Naive thymus-derived CD4-positive, alpha-beta T cell (primary cell): ENCODE results near the gene CELF2. TPM values are rescaled to one million over a fixed set of nuclear protein-coding genes. Genes with fewer than 3 reads are reported as not detected.

ENCODE experiments used
- ATAC-seq: fragments of 150-1000 bp; cut with Tn5 transposase; 2 replicates; pipeline ENCODE4 v1.10.0; 2021; ENCODE audit warnings: mild to moderate bottlenecking, moderate library complexity
- CTCF ChIA-PET: fragments of 350-600 bp; sonication (Branson Sonifier 250); formaldehyde crosslinking; loops from one replicate; lab custom pipeline; 2021; ENCODE audit warnings: antibody characterized with exemption; lab: Charles Lee
- POLR2A ChIA-PET: fragments of 350-600 bp; sonication (Branson Sonifier 250); formaldehyde crosslinking; loops from one replicate; lab custom pipeline; 2021; ENCODE audit warnings: antibody characterized with exemption, inconsistent platforms; lab: Charles Lee
- DNase-seq, 9 donors: peaks; one replicate each; pipeline versions ENCODE4 v3.0.0 to v3.0.0-alpha.2; 2020 to 2022; ENCODE audit warnings: mixed read lengths in 1 of 9
- H3K27ac ChIP-seq: one replicate; pipeline ENCODE4 v1.7.0; 2013; ENCODE audit warnings: mild to moderate bottlenecking, low read depth, low read length, moderate library complexity
- H3K27me3 ChIP-seq, 2 donors: one replicate each; pipeline ENCODE4 v1.7.0; 2013; ENCODE audit warnings: low read length in 2 of 2, mild to moderate bottlenecking in 2 of 2, moderate library complexity in 2 of 2; ENCODE audit not compliant: control insufficient read depth in 2 of 2, insufficient read depth in 2 of 2
- H3K36me3 ChIP-seq, 3 experiments: 1 replicate in 2 of 3; 2 replicates in 1 of 3; pipeline ENCODE4 v1.7.0; 2013; ENCODE audit warnings: low read length in 3 of 3, mild to moderate bottlenecking in 3 of 3, moderate library complexity in 1 of 3; ENCODE audit not compliant: insufficient read depth in 3 of 3, control insufficient read depth in 2 of 3
- H3K4me1 ChIP-seq, 2 donors: one replicate each; pipeline ENCODE4 v1.7.0; 2013; ENCODE audit warnings: low read length in 2 of 2, mild to moderate bottlenecking in 2 of 2, moderate library complexity in 1 of 2; ENCODE audit not compliant: control insufficient read depth in 2 of 2, insufficient read depth in 2 of 2
- H3K4me3 ChIP-seq: 2 replicates; pipeline ENCODE4 v1.7.0; 2013; ENCODE audit warnings: mild to moderate bottlenecking, low read length
- H3K9me3 ChIP-seq, 3 experiments: 1 replicate in 2 of 3; 2 replicates in 1 of 3; pipeline ENCODE4 v1.7.0; 2013; ENCODE audit warnings: low read length in 3 of 3; ENCODE audit not compliant: control insufficient read depth in 2 of 3
- H3K27ac Mint-ChIP-seq, 9 donors: one replicate each; pipeline ENCODE4 v1.8.0; 2020 to 2022; ENCODE audit warnings: mixed read lengths in 9 of 9, mild to moderate bottlenecking in 8 of 9, moderate library complexity in 5 of 9, inconsistent platforms in 2 of 9
- H3K27me3 Mint-ChIP-seq, 5 donors: one replicate each; pipeline ENCODE4 v1.8.0; 2021 to 2022; ENCODE audit warnings: mixed read lengths in 5 of 5, mild to moderate bottlenecking in 1 of 5
- H3K36me3 Mint-ChIP-seq, 5 donors: one replicate each; pipeline ENCODE4 v1.8.0; 2020 to 2022; ENCODE audit warnings: mixed read lengths in 5 of 5, mild to moderate bottlenecking in 3 of 5, inconsistent platforms in 1 of 5
- H3K4me1 Mint-ChIP-seq, 7 donors: one replicate each; pipeline ENCODE4 v1.8.0; 2020 to 2022; ENCODE audit warnings: mixed read lengths in 7 of 7, mild to moderate bottlenecking in 3 of 7, inconsistent platforms in 1 of 7
- H3K4me3 Mint-ChIP-seq, 10 donors: one replicate each; pipeline ENCODE4 v1.8.0; 2020 to 2022; ENCODE audit warnings: mild to moderate bottlenecking in 10 of 10, mixed read lengths in 10 of 10, moderate library complexity in 6 of 10, inconsistent platforms in 2 of 10
- H3K9me3 Mint-ChIP-seq, 11 donors: one replicate each; pipeline ENCODE4 v1.8.0; 2020 to 2022; ENCODE audit warnings: mixed read lengths in 11 of 11, mild to moderate bottlenecking in 4 of 11, inconsistent platforms in 1 of 11, moderate library complexity in 1 of 11
- intact Hi-C, 2 donors: fragments of 100-400 bp; cut with micrococcal nuclease; formaldehyde crosslinking; loops; one replicate each; pipeline ENCODE4 v1.15.1; 2023
- polyA plus RNA-seq, 2 donors: library from polyadenylated mRNA; unstranded; fragments of 300-500 nt; fragmentation: Illumina TruSeq; gene quantifications; one replicate each; pipeline ENCODE4 v1.2.3, GENCODE V29; 2021
- total RNA-seq, 6 experiments: library from RNA in 5 of 6; stranded (reverse) in 5 of 6; gene quantifications; 1 replicate in 5 of 6; 2 replicates in 1 of 6; pipeline ENCODE4 v1.2.3 and lab custom pipeline; 2021 to 2026

CELF2 gene
- total and polyA plus RNA-seq, 7 experiments from 2014 or later, result 135 to 207 (median 178) TPM

GRCh38 chr10:11068861-11069633, 51.4 kb downstream of the CELF2 start:
- ATAC-seq (no peak), DNase-seq (no peak)
- Mint-ChIP-seq H3K4me3 (no peak overlapping the region), H3K27ac (no peak overlapping the region), H3K4me1 (no peaks in the 10 kb centered on the region), H3K36me3 (no peaks in the 10 kb centered on the region), H3K27me3 (peaks cover 0 to 39% (median 0%) of the 10 kb centered on the region in 5 donors), H3K9me3 (no peaks in the 10 kb centered on the region)
- no peaks in the 10 kb centered on the region for H3K36me3 ChIP-seq
- no peak overlapping the region for H3K4me3 ChIP-seq
- no peak overlapping the region for H3K27ac ChIP-seq
- CTCF ChIA-PET, result interaction anchor here (0.7 kb wide), 1 partner anchor 18 kb away, joined by 4 read pairs; no protein-coding TSS in a partner anchor
- intact Hi-C loops, result no loop called here
- H3K9me3 ChIP-seq, result no peaks in the 10 kb centered on the region
- H3K4me1 ChIP-seq, result no peaks in the 10 kb centered on the region
- POLR2A ChIA-PET, result no interaction called here
- H3K27me3 ChIP-seq, result no peaks in the 10 kb centered on the region

GRCh38 chr10:11073410-11073809, 55.7 kb downstream of the CELF2 start:
- Histone ChIP-seq H3K36me3 (no peaks in the 10 kb centered on the region), H3K27me3 (no peaks in the 10 kb centered on the region), H3K27ac (no peak overlapping the region), H3K4me3 (no peak overlapping the region), H3K9me3 (no peaks in the 10 kb centered on the region), H3K4me1 (no peaks in the 10 kb centered on the region)
- no peak for DNase-seq
- peaks cover 0 to 2% (median 0%) of the 10 kb centered on the region in 7 donors for H3K4me1 Mint-ChIP-seq
- no peak for ATAC-seq
- ChIA-PET POLR2A (no interaction called here), CTCF (no interaction called here)
- peaks cover 0 to 53% (median 0%) of the 10 kb centered on the region in 5 donors for H3K27me3 Mint-ChIP-seq
- H3K9me3 Mint-ChIP-seq, result no peaks in the 10 kb centered on the region
- no peaks in the 10 kb centered on the region for H3K36me3 Mint-ChIP-seq
- peak overlapping the region in 1 of 9 donors; percentile 31 for H3K27ac Mint-ChIP-seq
- intact Hi-C loops, result no loop called here
- no peak overlapping the region for H3K4me3 Mint-ChIP-seq

GRCh38 chr10:11074536-11075267, 57.0 kb downstream of the CELF2 start:
- no peaks in the 10 kb centered on the region for H3K9me3 ChIP-seq
- no peak overlapping the region for H3K27ac ChIP-seq
- H3K36me3 Mint-ChIP-seq, result no peaks in the 10 kb centered on the region
- H3K27ac Mint-ChIP-seq, result peak overlapping the region in 1 of 9 donors; percentile 79
- H3K9me3 Mint-ChIP-seq, result peaks cover 0 to 1% (median 0%) of the 10 kb centered on the region in 11 donors
- H3K4me1 ChIP-seq, result no peaks in the 10 kb centered on the region
- H3K27me3 Mint-ChIP-seq, result peaks cover 0 to 51% (median 0%) of the 10 kb centered on the region in 5 donors
- H3K36me3 ChIP-seq, result no peaks in the 10 kb centered on the region
- POLR2A ChIA-PET, result interaction anchor here (0.6 kb wide), 1 partner anchor 178 kb away, joined by 3 read pairs; no protein-coding TSS in a partner anchor
- H3K4me1 Mint-ChIP-seq, result peaks cover 0 to 2% (median 0%) of the 10 kb centered on the region in 7 donors
- intact Hi-C loops, result no loop called here
- H3K27me3 ChIP-seq, result no peaks in the 10 kb centered on the region
- DNase-seq, result no peak
- H3K4me3 ChIP-seq, result no peak overlapping the region
- CTCF ChIA-PET, result no interaction called here
- no peak for ATAC-seq
- no peak overlapping the region for H3K4me3 Mint-ChIP-seq

- Histone ChIP-seq H3K4me3 (no peak overlapping the region), H3K9me3 (no peaks in the 10 kb centered on the region), H3K4me1 (no peaks in the 10 kb centered on the region), H3K36me3 (no peaks in the 10 kb centered on the region), H3K27me3 (no peaks in the 10 kb centered on the region), H3K27ac (no peak overlapping the region)
- CTCF ChIA-PET, result no interaction called here
- H3K4me3 Mint-ChIP-seq, result no peak overlapping the region
- H3K9me3 Mint-ChIP-seq, result peaks cover 0 to 2% (median 0%) of the 10 kb centered on the region in 11 donors
- peaks cover 0 to 55% (median 0%) of the 10 kb centered on the region in 5 donors for H3K27me3 Mint-ChIP-seq
- POLR2A ChIA-PET, result interaction anchor here (0.6 kb wide), 1 partner anchor 1146 kb away, joined by 3 read pairs; no protein-coding TSS in a partner anchor
- intact Hi-C loops, result no loop called here
- no peaks in the 10 kb centered on the region for H3K36me3 Mint-ChIP-seq
- DNase-seq (no peak), ATAC-seq (no peak)
- H3K4me1 Mint-ChIP-seq, result peaks cover 0 to 2% (median 0%) of the 10 kb centered on the region in 7 donors
- H3K27ac Mint-ChIP-seq, result no peak overlapping the region
Observed at GRCh38 chr10:11076221-11076620, 58.5 kb downstream of the CELF2 start.

GRCh38 chr10:11080564-11080984, 62.9 kb downstream of the CELF2 start:
- intact Hi-C loops, result no loop called here
- Mint-ChIP-seq H3K4me3 (no peak overlapping the region), H3K27me3 (peaks cover 0 to 42% (median 0%) of the 10 kb centered on the region in 5 donors), H3K9me3 (peaks cover 0 to 2% (median 0%) of the 10 kb centered on the region in 11 donors), H3K27ac (no peak overlapping the region), H3K4me1 (no peaks in the 10 kb centered on the region), H3K36me3 (no peaks in the 10 kb centered on the region)
- Histone ChIP-seq H3K9me3 (no peaks in the 10 kb centered on the region), H3K36me3 (no peaks in the 10 kb centered on the region), H3K4me3 (no peak overlapping the region), H3K27ac (no peak overlapping the region), H3K4me1 (no peaks in the 10 kb centered on the region), H3K27me3 (no peaks in the 10 kb centered on the region)
- CTCF ChIA-PET, result no interaction called here
- ATAC-seq, result no peak
- no peak for DNase-seq
- POLR2A ChIA-PET, result no interaction called here

DNA sequence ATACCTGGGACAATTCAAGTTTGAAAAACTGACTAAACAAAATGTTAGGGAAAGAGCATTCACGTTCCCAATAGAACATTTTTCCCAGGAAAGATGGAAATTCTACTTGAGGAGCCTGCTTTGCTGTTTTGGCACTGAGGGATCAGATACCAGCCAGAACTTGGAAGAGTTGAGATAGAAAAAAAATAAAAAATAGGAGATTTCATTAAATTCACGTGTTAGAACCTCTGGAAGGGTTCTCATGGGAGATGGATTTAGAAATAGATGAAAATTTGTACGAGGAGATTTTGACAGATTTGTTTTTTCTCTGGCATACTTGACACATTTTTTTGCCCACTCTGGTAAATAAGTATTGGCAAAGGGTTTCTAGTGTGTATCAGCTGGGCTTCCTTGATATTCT, 63.7 kb downstream of the CELF2 start:
- no peak overlapping the region for H3K4me3 Mint-ChIP-seq
- CTCF ChIA-PET, result no interaction called here

More for the DNA sequence above, 63.7 kb downstream of the CELF2 start:
- Mint-ChIP-seq H3K36me3 (no peaks in the 10 kb centered on the region), H3K4me1 (no peaks in the 10 kb centered on the region), H3K9me3 (peaks cover 0 to 2% (median 0%) of the 10 kb centered on the region in 11 donors), H3K27me3 (peaks cover 0 to 37% (median 0%) of the 10 kb centered on the region in 5 donors), H3K27ac (no peak overlapping the region)
- ATAC-seq, result no peak
- POLR2A ChIA-PET, result no interaction called here
- H3K27ac ChIP-seq, result no peak overlapping the region
- no peak for DNase-seq
- H3K27me3 ChIP-seq, result no peaks in the 10 kb centered on the region
- H3K9me3 ChIP-seq, result no peaks in the 10 kb centered on the region
- intact Hi-C loops, result no loop called here
- H3K36me3 ChIP-seq, result no peaks in the 10 kb centered on the region
- no peak overlapping the region for H3K4me3 ChIP-seq
- H3K4me1 ChIP-seq, result no peaks in the 10 kb centered on the region
